Suppressor macrophage treated with lipopolysaccharide for 1 hour (primary cell): ENCODE measurements around the gene CAMK2G.
A peak's percentile ranks its signal among the peaks of the same experiment; 100 is the strongest.
"Not testable (repeated sequence)": the region's sequence is repeated elsewhere in the genome, so short reads cannot be mapped to it uniquely, and the experiment has no call there.

ENCODE experiments used
- DNase-seq, 3 donors: peaks; one replicate each; pipeline ENCODE4 v3.0.0-alpha.2; 2020 to 2022

CAMK2G gene

GRCh38 chr10:73788864-73789658 is 85.3 kb downstream of the CAMK2G start:
- no peak for DNase-seq

- not testable (repeated sequence) for DNase-seq
Measured at GRCh38 chr10:73787031-73787800, 87.1 kb downstream of the CAMK2G start.

- DNase-seq = no peak
Measured at GRCh38 chr10:73786512-73786885, 87.9 kb downstream of the CAMK2G start.

GRCh38 chr10:73785721-73786511 is 88.4 kb downstream of the CAMK2G start:
- DNase-seq = peak; percentile 27 to 55 (median 32)

GRCh38 chr10:73785211-73785720 is 89.1 kb downstream of the CAMK2G start, which contains the start of gene ZSWIM8:
Gene ZSWIM8 (plus strand): TSS chr10:73785606. CDS start chr10:73785879, 273 bp downstream.
- DNase-seq = peak; percentile 94

- DNase-seq = no peak
Measured at GRCh38 chr10:73782749-73783085, 91.6 kb downstream of the CAMK2G start.

- peak; percentile 89 to 93 (median 90) for DNase-seq
Measured at GRCh38 chr10:73781879-73782748, 92.2 kb downstream of the CAMK2G start, which contains the start of gene CHCHD1. Gene CHCHD1 (plus strand): TSS chr10:73782048. CDS start chr10:73782076, 28 bp downstream.

GRCh38 chr10:73781548-73781878 is 92.8 kb downstream of the CAMK2G start:
- no peak for DNase-seq

- peak in 1 of 3 donors; percentile 4 for DNase-seq
Measured at GRCh38 chr10:73780966-73781365, 93.4 kb downstream of the CAMK2G start.

- DNase-seq = no peak
Measured at GRCh38 chr10:73780301-73780700, 94.1 kb downstream of the CAMK2G start.

- DNase-seq = no peak
Measured at GRCh38 chr10:73779539-73780197, 94.7 kb downstream of the CAMK2G start.

GRCh38 chr10:73779018-73779417 is 95.3 kb downstream of the CAMK2G start:
- no peak for DNase-seq

- DNase-seq = peak; percentile 25 to 36 (median 35)
Measured at GRCh38 chr10:73774637-73775036, 99.7 kb downstream of the CAMK2G start.

- peak; percentile 25 to 51 (median 30) for DNase-seq
Measured at GRCh38 chr10:73773152-73773879, 101.0 kb downstream of the CAMK2G start.

GRCh38 chr10:73772281-73773151 is 101.8 kb downstream of the CAMK2G start:
- DNase-seq = peak; percentile 94 to 97 (median 96)

GRCh38 chr10:73771722-73772280 is 102.6 kb downstream of the CAMK2G start:
- peak; percentile 89 to 96 (median 94) for DNase-seq

- DNase-seq = no peak
Measured at GRCh38 chr10:73769396-73769795, 105.0 kb downstream of the CAMK2G start.

- DNase-seq = no peak
Measured at GRCh38 chr10:73768881-73769280, 105.5 kb downstream of the CAMK2G start.

GRCh38 chr10:73765066-73765465 is 109.3 kb downstream of the CAMK2G start:
- DNase-seq = peak; percentile 42 to 53 (median 52)
